Endometrial microvascular endothelial cells (primary cell): ENCODE data around the gene STOX2. TPM values are rescaled to one million over a fixed set of nuclear protein-coding genes. Genes with fewer than 3 reads are reported as not detected.

Experiments used
- in situ Hi-C: cut with HindIII; loops from 2 replicates; pipeline ENCODE4 v1.10.0; 2017; ENCODE audit warnings: low sequenced_read_pairs, low pct_unique_long_range_greater_than_20kb; ENCODE audit errors: inconsistent ontology term
- total RNA-seq: library from RNA; depleted of rRNA; stranded (reverse); fragments of >200 nt; gene quantifications from one replicate; pipeline ENCODE4 v1.2.3, GENCODE V29; 2015; ENCODE audit errors: inconsistent ontology term

Gene STOX2, protein sequence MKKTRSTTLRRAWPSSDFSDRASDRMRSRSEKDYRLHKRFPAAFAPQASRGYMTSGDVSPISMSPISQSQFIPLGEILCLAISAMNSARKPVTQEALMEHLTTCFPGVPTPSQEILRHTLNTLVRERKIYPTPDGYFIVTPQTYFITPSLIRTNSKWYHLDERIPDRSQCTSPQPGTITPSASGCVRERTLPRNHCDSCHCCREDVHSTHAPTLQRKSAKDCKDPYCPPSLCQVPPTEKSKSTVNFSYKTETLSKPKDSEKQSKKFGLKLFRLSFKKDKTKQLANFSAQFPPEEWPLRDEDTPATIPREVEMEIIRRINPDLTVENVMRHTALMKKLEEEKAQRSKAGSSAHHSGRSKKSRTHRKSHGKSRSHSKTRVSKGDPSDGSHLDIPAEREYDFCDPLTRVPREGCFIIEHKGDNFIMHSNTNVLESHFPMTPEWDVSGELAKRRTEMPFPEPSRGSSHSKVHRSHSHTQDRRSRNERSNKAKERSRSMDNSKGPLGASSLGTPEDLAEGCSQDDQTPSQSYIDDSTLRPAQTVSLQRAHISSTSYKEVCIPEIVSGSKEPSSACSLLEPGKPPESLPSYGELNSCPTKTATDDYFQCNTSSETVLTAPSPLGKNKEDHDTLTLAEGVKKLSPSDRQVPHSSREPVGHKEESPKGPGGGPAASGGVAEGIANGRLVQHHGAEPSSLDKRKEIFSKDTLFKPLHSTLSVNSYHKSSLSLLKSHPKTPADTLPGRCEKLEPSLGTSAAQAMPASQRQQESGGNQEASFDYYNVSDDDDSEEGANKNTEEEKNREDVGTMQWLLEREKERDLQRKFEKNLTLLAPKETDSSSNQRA (N-terminal part only)
- total RNA-seq, result not detected

DNA sequence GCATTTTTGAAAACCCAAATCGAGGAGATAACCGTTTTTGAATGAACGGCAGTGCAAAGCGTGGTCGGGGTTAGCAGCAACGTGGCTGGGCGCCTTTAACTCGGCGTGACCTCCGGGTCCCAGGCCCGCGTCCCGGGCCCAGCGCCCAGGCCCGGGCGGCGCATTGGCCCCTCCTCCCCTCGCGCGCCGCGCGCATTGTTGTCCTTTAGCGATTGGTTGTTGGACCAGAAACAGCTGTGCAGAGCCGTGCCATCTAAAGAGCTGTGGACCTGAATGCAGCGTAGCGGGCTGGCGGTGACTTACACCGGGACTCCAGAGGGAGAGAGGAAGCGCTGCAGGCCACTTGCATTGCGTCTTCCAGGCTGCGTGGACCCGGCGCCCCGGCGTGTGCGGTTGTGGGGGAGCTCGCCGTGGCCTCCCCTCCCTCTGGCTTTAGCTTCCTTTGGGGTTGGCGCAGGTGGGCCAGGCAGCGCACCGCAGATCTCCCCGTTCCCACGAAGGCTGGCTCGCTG is at the start of gene STOX2:
Gene STOX2, plus strand, starts transcription at position 227 of the 512 bp plus-strand sequence. CDS start 1,484 bp downstream, outside the sequence.
- in situ Hi-C loops, result no loop called here

DNA sequence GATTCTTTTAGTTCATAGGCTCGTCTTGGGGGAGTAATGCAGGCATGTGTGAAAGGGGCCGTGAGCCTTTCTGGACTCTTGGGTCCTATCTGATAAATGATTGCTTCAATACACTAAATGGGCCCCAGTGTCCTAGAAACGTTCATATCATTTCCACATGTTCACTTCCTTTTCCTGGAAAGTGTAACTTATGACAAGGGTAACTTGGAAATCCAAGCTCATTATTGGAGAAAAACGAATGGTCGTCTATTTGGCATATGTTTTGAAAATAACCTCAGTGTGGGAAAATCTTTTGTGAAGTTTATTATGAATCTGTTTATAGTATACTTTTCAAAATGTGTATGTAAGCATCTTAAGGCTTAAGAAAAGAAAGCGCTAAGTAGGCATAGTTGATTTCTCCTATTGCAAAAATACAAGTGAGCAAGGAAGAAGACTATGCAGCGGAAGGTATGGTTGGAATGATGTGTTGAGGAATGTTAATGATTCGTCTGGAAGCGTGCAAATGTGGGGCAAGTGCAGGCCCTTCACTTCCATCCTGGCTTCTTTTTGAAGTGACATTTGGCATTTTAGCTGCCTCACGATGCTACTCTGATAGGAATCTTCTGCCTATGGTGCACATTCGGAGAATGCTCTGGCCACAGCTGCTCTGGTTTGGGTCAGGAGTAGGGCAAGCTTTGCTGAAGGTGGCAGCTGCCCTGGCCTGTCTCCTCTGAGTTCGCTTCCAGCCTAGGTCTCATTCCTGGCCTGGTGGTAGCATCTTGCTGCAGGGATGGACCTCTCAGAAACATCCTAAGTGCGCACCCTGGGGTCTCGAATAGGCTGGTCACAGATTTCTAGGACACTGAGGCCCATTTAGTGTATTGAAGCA is 49.5 kb upstream of the STOX2 start:
- in situ Hi-C loops, result no loop called here

DNA sequence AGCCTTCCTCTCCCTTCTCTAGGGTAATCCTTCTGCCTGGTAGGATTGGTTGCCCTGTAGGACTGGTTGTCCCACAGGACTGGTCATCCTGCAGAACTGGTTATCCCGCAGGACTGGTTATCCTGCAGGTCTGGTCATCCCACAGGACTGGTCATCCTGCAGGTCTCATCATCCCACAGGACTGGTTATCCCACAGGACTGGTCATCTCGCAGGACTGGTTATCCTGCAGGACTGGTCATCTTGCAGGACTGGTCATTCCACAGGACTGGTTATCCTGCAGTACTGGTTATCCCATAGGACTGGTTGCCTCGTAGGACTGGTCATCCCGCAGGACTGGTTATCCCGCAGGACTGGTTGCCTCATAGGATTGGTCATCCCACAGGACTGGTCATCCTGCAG is 48.1 kb upstream of the STOX2 start:
- in situ Hi-C loops, result no loop called here

DNA sequence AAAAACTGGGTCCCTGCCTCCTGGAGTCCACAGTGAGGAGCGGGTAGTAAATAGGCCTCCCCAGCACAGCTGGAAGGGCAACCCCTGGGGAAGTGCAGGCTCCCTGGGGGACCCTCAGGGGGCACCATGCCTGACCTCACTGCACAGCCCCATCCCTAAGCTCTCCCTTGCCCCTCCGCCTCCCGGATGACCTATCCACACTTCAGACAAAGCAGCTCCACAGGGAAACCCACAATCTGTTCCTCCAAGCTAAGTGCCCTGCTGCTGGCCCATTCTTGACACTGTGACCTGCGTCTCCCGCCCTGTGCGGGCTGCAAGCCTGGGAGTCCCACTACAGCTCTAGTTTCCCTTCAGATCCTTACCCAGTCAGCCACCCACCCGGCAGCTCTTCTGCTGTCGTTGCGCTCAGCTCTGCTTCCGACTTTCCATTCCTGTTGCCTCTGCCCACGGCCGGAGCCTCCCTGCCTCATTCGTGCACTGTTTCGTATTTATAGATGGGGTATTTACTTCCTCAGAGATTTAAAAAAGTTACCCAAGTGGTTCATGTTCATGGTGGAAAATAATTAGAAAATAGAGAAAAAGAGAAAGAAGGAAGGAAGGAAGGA is 47.0 kb upstream of the STOX2 start:
- in situ Hi-C loops, result no loop called here

DNA sequence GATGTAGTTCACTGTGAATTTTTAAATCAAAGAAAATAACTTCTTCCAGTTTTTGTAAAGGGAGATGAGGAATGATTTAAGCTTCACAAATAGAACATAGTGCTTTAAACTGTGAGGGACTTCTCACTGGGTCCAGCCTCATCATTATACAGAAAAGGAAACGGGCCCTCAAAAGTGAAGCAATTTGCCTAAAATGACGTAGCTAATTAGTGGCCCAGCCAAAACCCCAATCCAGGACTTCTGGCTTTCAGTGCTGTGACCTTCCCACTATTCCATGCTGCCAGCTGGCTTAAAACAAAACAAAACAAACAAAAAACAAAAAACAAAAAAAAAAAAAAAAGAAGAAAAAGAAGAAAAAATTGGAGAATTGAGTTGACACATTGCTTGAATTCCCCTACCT is 45.0 kb upstream of the STOX2 start:
- in situ Hi-C loops, result no loop called here

DNA sequence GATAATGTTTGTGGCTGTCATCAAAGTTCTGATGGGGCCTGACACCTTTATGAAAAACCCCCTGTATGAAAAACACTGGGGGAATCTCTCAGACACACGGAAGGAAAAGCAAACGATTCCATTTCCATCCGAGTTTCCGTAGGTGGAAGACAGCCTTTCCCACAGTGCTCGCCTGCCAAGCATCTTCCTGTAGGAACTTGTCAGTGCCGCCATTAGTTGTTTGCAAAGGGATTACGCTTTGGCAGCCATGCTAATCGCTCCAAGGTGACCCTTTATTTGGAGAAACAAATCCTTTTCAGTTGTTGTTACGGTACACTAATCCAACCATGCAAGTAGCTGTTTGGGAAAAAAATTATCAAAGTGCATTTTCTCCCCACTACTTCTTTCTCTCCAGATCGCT is 44.4 kb upstream of the STOX2 start:
- in situ Hi-C loops, result no loop called here

DNA sequence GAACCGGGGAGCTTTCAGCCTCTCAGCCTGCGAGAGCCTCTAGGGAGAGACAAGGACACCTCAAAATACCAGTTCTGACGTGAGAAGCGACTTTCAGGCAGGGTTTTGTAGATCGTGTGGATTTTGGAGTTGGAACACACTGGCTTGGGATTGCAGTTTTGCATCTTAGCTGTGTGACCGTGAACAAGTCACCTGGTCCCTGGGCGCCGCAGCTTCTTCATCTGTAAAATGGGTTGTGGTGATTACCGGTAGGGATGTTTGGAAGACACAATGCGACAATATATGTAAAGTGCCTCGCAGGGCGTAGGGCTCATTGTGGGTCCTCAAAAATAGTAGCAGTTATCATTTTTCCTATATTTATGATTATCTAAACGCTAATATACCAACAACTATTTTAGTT is 43.7 kb upstream of the STOX2 start:
- in situ Hi-C loops, result no loop called here

DNA sequence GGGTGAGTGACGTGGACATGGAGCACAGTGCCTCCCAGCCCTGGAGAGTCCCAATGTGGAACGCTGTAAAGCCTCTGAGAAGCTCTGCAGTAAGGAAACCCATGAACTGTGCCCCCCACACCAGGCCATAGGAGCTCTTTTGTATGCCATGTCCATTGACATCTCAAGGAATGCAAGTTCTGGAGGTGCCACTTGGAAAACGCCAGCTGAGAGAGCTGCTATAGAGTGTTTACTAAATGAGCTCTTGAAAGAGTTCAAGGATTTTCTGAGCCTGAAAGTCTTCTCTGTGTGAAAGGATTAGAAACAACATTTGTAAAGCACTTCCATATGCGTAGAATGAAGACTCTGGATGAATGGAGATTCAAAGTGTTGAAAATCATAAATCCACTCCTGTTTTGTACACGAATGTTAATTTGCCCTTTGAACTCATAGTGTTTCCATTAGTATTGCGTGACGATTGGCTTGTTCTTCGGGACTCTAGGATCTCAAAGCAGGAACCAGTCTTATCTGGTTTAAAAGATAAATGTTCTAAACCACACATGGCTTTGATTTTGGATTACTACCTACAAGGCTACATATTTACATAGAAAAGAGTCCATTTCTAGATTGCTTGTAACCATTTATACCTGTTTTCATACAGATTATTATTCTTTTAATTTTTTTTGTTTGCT is 41.8 kb upstream of the STOX2 start:
- in situ Hi-C loops, result no loop called here

DNA sequence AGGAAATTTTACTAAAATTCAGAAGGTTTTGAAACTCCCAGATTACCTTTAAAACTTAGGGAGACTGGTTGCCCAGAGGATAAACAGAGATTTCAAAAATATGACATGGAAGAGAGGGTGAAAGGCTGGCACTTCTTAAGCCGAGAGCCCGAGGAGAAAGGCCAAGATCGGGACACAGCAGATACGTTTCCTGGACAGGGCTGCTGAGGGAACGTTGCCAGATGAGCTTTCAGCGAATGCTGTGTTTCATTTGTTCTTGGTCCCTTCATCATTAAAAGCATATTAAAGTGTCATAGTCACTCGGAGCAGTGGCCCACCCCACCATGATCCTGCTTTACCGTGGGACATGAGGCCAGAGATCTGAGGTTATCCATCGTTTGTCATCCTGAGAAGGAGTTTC is 37.9 kb upstream of the STOX2 start:
- in situ Hi-C loops, result no loop called here

DNA sequence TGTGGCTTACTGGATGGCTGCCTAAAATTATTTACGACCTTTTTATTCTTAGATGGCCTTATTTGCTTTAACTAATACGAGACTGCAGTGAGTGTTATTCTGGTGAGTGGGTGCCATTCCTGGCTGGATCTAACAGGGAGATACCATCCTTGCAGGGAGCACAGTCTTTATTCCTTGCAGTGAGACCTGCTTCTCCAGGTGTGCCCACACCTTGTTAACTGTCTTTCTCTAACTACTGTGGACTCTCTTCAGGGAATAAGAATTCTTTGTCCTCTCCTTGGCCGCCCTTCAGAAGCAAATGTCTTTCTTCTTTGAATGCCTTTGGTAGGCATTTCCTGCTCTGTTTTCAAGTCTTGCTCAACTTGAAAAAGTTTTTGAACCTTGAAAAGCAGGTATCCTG is 34.1 kb upstream of the STOX2 start:
- in situ Hi-C loops, result no loop called here

DNA sequence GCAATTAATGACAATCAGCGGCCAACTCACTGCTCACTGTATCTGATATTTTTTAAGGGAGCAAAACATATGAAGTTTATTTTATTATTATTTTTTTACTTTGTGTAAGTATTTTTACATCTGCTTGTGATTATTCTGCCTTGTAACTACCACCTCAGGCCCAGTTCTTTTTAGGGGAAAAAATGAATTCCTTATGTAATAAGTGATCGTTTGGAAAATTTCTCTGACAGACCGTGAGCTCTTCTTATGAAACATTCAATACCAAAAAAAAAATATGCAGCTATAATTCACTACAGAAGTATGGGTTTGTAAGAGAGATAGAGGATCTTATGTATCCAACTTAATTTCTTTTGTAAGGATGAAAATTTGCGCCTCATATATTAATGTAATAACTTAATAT is 33.5 kb upstream of the STOX2 start:
- in situ Hi-C loops, result no loop called here

DNA sequence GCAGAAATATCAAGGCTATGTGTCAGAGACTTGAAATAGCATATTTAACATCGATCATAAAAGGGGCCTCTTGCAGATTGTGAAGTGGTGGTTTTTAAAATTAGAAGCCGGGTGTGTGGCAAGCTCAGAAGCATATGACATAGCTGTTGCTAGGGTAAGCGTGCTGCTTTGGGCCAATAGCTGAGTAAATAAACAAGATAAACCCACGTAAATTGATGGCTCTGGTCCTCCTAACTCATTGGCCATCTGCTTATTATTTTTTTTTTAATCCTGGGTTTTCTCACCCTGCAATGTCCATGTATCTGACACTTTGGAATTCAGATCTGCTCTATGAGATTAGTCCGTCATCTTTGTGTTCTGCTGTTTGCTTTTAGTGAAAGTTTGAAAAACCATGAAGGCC is 32.6 kb upstream of the STOX2 start:
- in situ Hi-C loops, result no loop called here

DNA sequence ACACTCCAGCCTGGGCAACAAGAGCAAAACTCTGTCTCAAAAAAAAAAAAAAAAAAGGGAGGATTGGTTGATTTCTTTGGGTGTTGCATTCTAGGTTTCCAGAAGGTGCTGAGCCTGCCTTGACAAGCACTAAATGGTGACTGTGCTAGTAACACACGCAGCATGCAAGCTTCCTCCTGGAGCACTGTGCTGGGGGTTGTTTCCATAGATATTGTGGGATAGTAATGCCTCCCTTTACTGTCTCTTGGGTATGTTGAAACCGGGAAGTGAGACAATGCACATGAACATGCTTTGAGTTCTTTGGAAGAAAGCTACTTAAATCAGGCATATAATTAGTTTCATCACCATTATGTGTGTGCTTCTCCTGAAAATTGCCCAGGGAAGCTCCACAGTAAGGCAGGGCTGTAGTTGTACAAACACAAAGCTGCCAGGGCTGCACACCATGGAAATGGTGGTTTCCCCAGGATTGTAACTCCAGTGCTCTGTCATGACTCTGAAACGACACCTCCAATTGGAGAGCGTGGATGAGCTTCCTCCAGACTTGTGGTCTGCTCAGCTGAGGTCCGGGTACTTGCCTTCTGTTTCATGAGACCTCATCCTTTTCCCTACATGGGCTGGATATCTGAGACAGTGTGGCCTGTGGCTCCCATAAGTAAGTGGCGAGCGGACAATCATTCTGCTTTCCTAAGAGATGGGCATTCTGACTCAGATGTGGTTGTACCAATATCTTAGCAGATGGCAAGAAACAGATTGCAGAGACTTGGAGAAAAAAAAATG is 31.5 kb upstream of the STOX2 start:
- in situ Hi-C loops, result no loop called here

DNA sequence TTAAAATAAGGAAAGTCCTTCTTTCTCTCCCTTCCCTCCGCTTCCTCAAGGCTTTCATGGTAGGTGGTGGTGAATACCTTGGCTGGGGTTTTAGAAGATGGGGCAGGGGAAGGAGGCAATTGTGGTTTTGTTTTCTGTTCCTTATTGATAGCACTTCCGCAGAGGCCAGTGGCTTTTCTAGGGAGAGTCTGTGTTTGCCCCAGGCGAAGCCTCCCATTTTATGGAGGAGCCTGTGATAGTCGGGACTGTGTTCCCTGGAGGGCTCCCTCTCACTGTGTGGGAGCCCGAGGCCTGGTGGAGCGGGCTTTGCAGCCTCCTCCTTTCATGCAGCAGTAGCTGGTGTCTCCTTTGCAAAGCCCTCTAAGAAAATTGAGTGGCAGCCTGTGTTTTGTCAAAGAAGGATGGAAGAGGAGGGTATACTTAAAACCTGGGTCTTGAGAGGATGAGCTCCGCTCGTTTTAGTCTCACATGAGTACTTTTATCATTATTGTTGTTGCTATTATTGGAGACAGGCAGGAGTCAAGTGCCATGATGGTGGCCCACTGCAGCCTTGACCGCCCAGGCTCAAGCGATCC is 29.8 kb upstream of the STOX2 start:
- in situ Hi-C loops, result no loop called here

DNA sequence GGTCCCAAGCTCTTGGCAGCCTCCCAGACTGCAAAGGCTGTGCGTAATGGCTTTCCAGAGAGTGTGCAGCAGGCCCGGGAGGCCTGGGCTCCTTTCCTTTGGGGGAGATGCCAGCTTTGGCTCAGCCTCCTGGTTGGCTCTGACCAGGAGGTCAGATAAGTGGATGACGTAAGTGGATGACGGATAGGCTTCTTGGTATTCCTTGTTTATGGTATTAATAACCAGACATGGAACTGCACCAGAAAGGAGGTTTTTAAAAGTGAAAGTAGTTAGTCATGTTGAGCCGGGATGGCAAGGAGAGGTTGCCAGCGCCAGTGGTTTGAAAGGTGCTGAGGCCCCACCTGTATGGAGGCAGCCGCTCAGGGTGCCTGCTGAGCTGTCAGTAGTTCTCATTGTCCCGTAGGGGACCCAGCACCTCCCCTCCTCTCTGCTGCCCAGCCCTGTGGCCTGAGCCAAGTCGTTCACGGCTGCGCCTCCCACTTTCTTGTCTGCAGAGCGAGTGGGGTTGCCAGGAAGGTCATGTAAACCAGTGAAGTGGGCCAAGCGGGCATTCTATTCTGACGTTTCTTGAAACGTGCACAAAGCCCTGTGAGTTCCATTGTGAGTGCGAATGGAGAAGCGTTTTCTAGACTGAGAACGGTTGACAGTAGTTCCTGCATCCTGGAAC is 28.7 kb upstream of the STOX2 start:
- in situ Hi-C loops, result no loop called here

DNA sequence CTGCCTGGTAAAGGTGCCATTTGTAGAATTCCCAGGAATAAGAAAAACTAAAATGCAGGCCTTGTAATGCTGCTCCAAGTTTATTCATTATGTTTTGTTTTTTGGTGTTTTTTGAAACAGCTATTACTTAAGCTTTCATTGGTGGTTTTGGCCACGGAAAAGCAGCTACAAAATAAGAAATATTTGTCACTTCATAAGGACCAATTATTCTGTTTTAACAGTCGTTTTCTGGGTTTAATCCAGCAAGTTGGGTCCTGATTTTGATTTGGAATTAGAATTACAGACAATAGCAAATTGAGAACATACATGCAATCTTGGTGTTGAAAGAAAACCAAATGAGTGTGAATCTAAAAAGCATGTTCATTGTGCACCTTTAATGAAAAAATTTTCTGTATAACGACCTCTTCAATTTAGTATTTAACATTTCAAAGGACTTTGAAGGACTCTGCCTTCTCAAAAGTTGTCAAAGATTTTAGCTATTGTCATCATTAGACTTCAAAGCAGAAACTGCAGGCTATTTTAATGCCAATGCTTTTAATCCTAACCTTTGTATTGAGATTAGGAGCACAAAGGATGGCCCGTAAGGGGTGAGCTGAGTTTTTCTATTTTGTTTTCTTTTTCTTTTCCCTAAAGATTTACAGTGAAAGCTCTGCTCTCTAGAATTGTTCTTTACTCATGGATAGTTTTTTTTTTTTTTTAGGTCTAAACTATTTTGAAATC is 26.7 kb upstream of the STOX2 start:
- in situ Hi-C loops, result no loop called here
